Pancreas (tissue), 10 donors: ENCODE measurements around the gene CLIP2. TPM values are rescaled to one million over a fixed set of nuclear protein-coding genes. Genes with fewer than 3 reads are reported as not detected.
"Not testable (repeated sequence)": the region's sequence is repeated elsewhere in the genome, so short reads cannot be mapped to it uniquely, and the experiment has no call there.

Experiments used
- ATAC-seq, 4 donors: fragments of 200-7000 bp; cut with Tn5 transposase; one replicate each; pipeline versions ENCODE4 v1.8.0 to v1.9.1; 2020; ENCODE audit warnings: mild to moderate bottlenecking in 4 of 4, moderate library complexity in 4 of 4
- DNase-seq, 6 donors: peaks; one replicate each; pipeline ENCODE4 v3.0.0-alpha.2; 2020
- FAIRE-seq: peaks from 2 replicates; lab custom pipeline; 2012; peaks lifted over from hg19 to GRCh38; lab: Jason Lieb, UNC
- H3K27ac ChIP-seq, 4 donors: fragments of 200-600 bp; sonication (generic); 1 replicate in 3 of 4; 2 replicates in 1 of 4; pipeline versions ENCODE4 v1.5.0 to v1.8.0; 2020
- H3K27me3 ChIP-seq, 4 donors: fragments of 200-600 bp; one replicate each; pipeline ENCODE4 v1.8.0; 2021
- H3K36me3 ChIP-seq, 3 donors: fragments of 200-600 bp; sonication (generic) in 1 of 3; one replicate each; pipeline versions ENCODE4 v1.5.0 to v1.8.0; 2020 to 2021
- H3K4me1 ChIP-seq, 3 donors: fragments of 200-600 bp; one replicate each; pipeline ENCODE4 v1.8.0; 2021
- H3K4me3 ChIP-seq, 4 donors: fragments of 200-600 bp; sonication (generic) in 2 of 4; one replicate each; pipeline versions ENCODE4 v1.5.0 to v1.8.0; 2020 to 2021
- H3K9me3 ChIP-seq, 4 donors: fragments of 200-600 bp; one replicate each; pipeline ENCODE4 v1.8.0; 2021
- CTCF ChIP-seq, 4 donors: fragments of 200-600 bp; sonication (generic) in 3 of 4; IDR thresholded peaks; one replicate each; pipeline versions ENCODE4 v1.5.0 to v1.8.0; 2021; ENCODE audit warnings: antibody characterized with exemption in 4 of 4
- WGBS, 2 donors: extraction: QIAGEN DNeasy Blood & Tissue Kit; methylation state at CpG; one replicate each; pipeline ENCODE4 v1.1.7; 2013; 5-methylcytosine and 5-hydroxymethylcytosine counted together
- intact Hi-C, 3 donors: fragments of 100-400 bp; cut with DNase I; formaldehyde crosslinking; loops; one replicate each; pipeline versions ENCODE4 v1.11.1 to v1.14.2; 2022
- polyA plus RNA-seq, 2 donors: library from polyadenylated mRNA; stranded (reverse); fragments of 200-250 nt; gene quantifications; one replicate each; pipeline ENCODE4 v1.2.3, GENCODE V29; 2013
- total RNA-seq, 6 donors: library from RNA; stranded (reverse); fragmentation: NEBNext Ultra II Directional in 4 of 6; extraction: Animal tissue kit (Norgen Biotek cat#: 25700) in 4 of 6; gene quantifications; one replicate each; pipeline versions ENCODE4 v1.2.1 to v1.2.4, GENCODE V29; 2021 to 2023
- donor health status: healthy with polysubstance abuse.
- donor health status: DM: no; HTN: no; CAD: no; lungs with moderate emphysema.
- donor health status: DM: no; HTN: no; CAD: no.
- donor health status: control.
- donor health status: control.
- donor health status: Bipolar disorder and iron deficiency.
- donor health status: DM: yes; HTN: yes; CAD: no.
- donor health status: DM: no; HTN: no; CAD: no.
- donor health status: DM: no; HTN: no; CAD: no.
- donor health status: DM: yes; HTN: yes; CAD: no.

Gene CLIP2
- total and polyA plus RNA-seq, 8 donors = 8.5 to 30.6 (median 20.8) TPM

GRCh38 chr7:74410772-74411171, 121.6 kb downstream of the CLIP2 start:
- ATAC-seq (no peak), DNase-seq (no peak), FAIRE-seq (no peak)
- no peak overlapping the region for H3K27ac ChIP-seq
- WGBS, 2 donors = 62% methylated on average over 2 of the region's 2 CpGs
- H3K27me3 ChIP-seq = no peaks in the 10 kb centered on the region
- intact Hi-C loops = loop anchor here in 2 of 3 donors (5.0 to 10.0 kb wide), 2 partner anchors 137 to 154 kb away; no protein-coding TSS in a partner anchor
- H3K9me3 ChIP-seq = no peaks in the 10 kb centered on the region
- no peak for TF ChIP-seq CTCF (IDR thresholded peaks at IDR 0.05)
- H3K4me1 ChIP-seq = no peaks in the 10 kb centered on the region
- no peaks in the 10 kb centered on the region for H3K36me3 ChIP-seq
- H3K4me3 ChIP-seq = no peak overlapping the region

GRCh38 chr7:74411571-74411970, 122.4 kb downstream of the CLIP2 start:
- ATAC-seq, DNase-seq, H3K4me1 ChIP-seq, H3K36me3 ChIP-seq, H3K27ac ChIP-seq, FAIRE-seq, H3K9me3 ChIP-seq, H3K27me3 ChIP-seq, H3K4me3 ChIP-seq: not testable (repeated sequence)
- intact Hi-C loops = loop anchor here in 2 of 3 donors (5.0 to 10.0 kb wide), 2 partner anchors 136 to 153 kb away; no protein-coding TSS in a partner anchor
- 51 to 60% methylated on average over 4 to 5 of the region's 5 CpGs for WGBS, 2 donors

GRCh38 chr7:74412056-74412455, 122.8 kb downstream of the CLIP2 start:
- DNase-seq (no peak), FAIRE-seq (no peak), ATAC-seq (no peak)
- H3K27me3 ChIP-seq = no peaks in the 10 kb centered on the region
- WGBS, 2 donors = 38% methylated on average over 4 of the region's 4 CpGs
- TF ChIP-seq CTCF (IDR thresholded peaks at IDR 0.05) = no peak
- no peaks in the 10 kb centered on the region for H3K9me3 ChIP-seq
- intact Hi-C loops = loop anchor here in 2 of 3 donors (5.0 to 10.0 kb wide), 2 partner anchors 135 to 153 kb away; no protein-coding TSS in a partner anchor
- no peak overlapping the region for H3K27ac ChIP-seq
- no peaks in the 10 kb centered on the region for H3K4me1 ChIP-seq
- H3K4me3 ChIP-seq = no peak overlapping the region
- H3K36me3 ChIP-seq = no peaks in the 10 kb centered on the region

- no peaks in the 10 kb centered on the region for H3K27me3 ChIP-seq
- no peak for TF ChIP-seq CTCF (IDR thresholded peaks at IDR 0.05)
- ATAC-seq = no peak
- H3K4me1 ChIP-seq = no peaks in the 10 kb centered on the region
- intact Hi-C loops = loop anchor here in 2 of 3 donors (5.0 to 10.0 kb wide), 2 partner anchors 135 to 152 kb away; no protein-coding TSS in a partner anchor
- no peaks in the 10 kb centered on the region for H3K9me3 ChIP-seq
- no peak overlapping the region for H3K27ac ChIP-seq
- WGBS, 2 donors = 73 to 89% methylated on average over 3 of the region's 3 CpGs
- no peak overlapping the region for H3K4me3 ChIP-seq
- no peak for FAIRE-seq
- no peaks in the 10 kb centered on the region for H3K36me3 ChIP-seq
- DNase-seq = no peak
Observed at GRCh38 chr7:74412603-74413002, 123.4 kb downstream of the CLIP2 start.

- H3K9me3 ChIP-seq, DNase-seq, H3K4me3 ChIP-seq, ATAC-seq, H3K4me1 ChIP-seq, H3K27me3 ChIP-seq, H3K36me3 ChIP-seq, FAIRE-seq, H3K27ac ChIP-seq: not testable (repeated sequence)
- intact Hi-C loops = loop anchor here in 2 of 3 donors (5.0 to 10.0 kb wide), 2 partner anchors 133 to 150 kb away; no protein-coding TSS in a partner anchor
- no CpG with 5 or more reads among the region's 7 CpGs for WGBS, 2 donors
Observed at GRCh38 chr7:74414595-74415333, 125.6 kb downstream of the CLIP2 start.
